K562 treated with DMSO at 1 percent for 48 hours (cell line): ENCODE data around the gene TEX13C. TPM values are rescaled to one million over a fixed set of nuclear protein-coding genes. Genes with fewer than 3 reads are reported as not detected.

ENCODE experiments used
- total RNA-seq: library from RNA; unstranded; fragments of 300-600 nt; gene quantifications from 2 replicates; pipeline ENCODE4 v1.2.3, GENCODE V29; 2022; ENCODE audit warnings: low replicate concordance; ENCODE audit errors: extremely low read depth

TEX13C gene
- not detected in 2 replicates for total RNA-seq

DNA sequence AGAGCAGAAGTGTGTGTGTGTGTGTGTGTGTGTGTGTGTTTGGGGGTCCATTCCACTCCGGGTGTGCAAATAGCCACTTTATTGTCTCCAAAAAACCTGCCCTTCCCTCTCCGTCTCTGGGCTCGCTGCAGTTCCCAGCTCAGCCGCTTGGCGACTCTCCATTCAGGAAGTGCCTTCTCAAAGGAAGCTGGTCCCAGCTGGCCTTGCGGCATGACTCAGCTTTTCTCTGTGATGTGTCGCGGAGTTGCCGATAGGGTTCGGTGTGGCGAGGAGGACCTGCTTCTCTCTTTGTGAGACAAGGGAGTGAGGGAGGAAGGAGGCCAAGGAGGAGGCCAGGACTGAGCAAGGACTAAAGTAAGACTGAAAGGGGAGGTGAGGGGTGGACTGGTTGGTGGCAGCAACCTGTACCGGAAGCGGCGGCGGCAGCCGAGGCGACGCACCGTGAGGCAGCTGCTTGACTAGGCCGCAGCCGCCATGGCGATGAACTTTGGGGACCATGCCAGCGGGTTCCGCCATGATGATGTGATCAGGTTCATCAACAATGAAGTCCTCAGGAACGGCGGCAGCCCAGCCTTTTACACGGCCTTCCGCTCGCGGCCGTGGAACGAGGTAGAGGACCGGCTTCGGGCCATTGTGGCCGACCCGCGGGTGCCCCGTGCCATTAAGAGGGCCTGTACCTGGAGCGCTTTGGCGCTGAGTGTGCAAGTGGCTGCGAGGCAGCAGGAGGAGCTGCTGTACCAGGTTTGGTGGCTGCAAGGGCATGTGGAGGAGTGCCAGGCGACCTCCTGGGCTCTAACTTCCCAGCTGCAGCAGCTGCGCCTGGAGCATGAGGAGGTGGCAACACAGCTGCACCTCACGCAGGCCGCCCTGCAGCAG lies at the start of gene TEX13C:
TSS of gene TEX13C (plus strand) at position 226 of the 876 bp plus-strand sequence. CDS start at position 475, 249 bp downstream.

